ENCODE data around the gene FRAT2. TPM values are rescaled to one million over a fixed set of nuclear protein-coding genes. Genes with fewer than 3 reads are reported as not detected.
A peak's percentile ranks its signal among the peaks of the same experiment; 100 is the strongest.

The FRAT2 gene
- total RNA-seq, 1 donor = 5.2 TPM

- TF ChIP-seq CTCF (IDR thresholded peaks at IDR 0.05; ENCODE audit: insufficient read depth, low read depth, low read length) = no peak
- no peak overlapping the region for H3K4me3 ChIP-seq (ENCODE audit: low read depth, low read length)
- DNase-seq (ENCODE audit: low read depth) = peak; percentile 48
Measured at GRCh38 chr10:97328646-97329453, 5.7 kb downstream of the FRAT2 start.

GRCh38 chr10:97327348-97328294 lies 6.9 kb downstream of the FRAT2 start:
- no peak for DNase-seq (ENCODE audit: low read depth)
- no peak for TF ChIP-seq CTCF (IDR thresholded peaks at IDR 0.05; ENCODE audit: insufficient read depth, low read depth, low read length)
- H3K4me3 ChIP-seq (ENCODE audit: low read depth, low read length) = no peak overlapping the region

- no peak for DNase-seq (ENCODE audit: low read depth)
- TF ChIP-seq CTCF (IDR thresholded peaks at IDR 0.05; ENCODE audit: insufficient read depth, low read depth, low read length) = no peak
- no peak overlapping the region for H3K4me3 ChIP-seq (ENCODE audit: low read depth, low read length)
Measured at GRCh38 chr10:97325754-97326153, 8.8 kb downstream of the FRAT2 start.

- H3K4me3 ChIP-seq (ENCODE audit: low read depth, low read length) = no peak overlapping the region
- DNase-seq (ENCODE audit: low read depth) = no peak
- TF ChIP-seq CTCF (IDR thresholded peaks at IDR 0.05; ENCODE audit: insufficient read depth, low read depth, low read length) = no peak
Measured at GRCh38 chr10:97323501-97323900, 11.0 kb downstream of the FRAT2 start.

- no peak overlapping the region for H3K4me3 ChIP-seq (ENCODE audit: low read depth, low read length)
- no peak for DNase-seq (ENCODE audit: low read depth)
- no peak for TF ChIP-seq CTCF (IDR thresholded peaks at IDR 0.05; ENCODE audit: insufficient read depth, low read depth, low read length)
Measured at GRCh38 chr10:97321804-97322190, 12.7 kb downstream of the FRAT2 start.

- DNase-seq (ENCODE audit: low read depth) = no peak
- TF ChIP-seq CTCF (IDR thresholded peaks at IDR 0.05; ENCODE audit: insufficient read depth, low read depth, low read length) = no peak
- peak overlapping the region; percentile 30 for H3K4me3 ChIP-seq (ENCODE audit: low read depth, low read length)
Measured at GRCh38 chr10:97321032-97321803, 13.3 kb downstream of the FRAT2 start.

All from fibroblast of villous mesenchyme (primary cell).